Bronchial epithelial cell (primary cell): Measurements from ENCODE around the gene NEURL1B. TPM values are rescaled to one million over a fixed set of nuclear protein-coding genes. Genes with fewer than 3 reads are reported as not detected.
"Not testable (repeated sequence)": the region's sequence is repeated elsewhere in the genome, so short reads cannot be mapped to it uniquely, and the experiment has no call there.

Source experiments
- DNase-seq: peaks from one replicate; pipeline ENCODE4 v3.0.0-alpha.2; 2010; ENCODE audit warnings: low read depth
- FAIRE-seq: peaks from 2 replicates; lab custom pipeline; 2011; peaks lifted over from hg19 to GRCh38; lab: Jason Lieb, UNC
- H3K27me3 ChIP-seq: 2 replicates; pipeline ENCODE4 v1.5.1; 2011; ENCODE audit warnings: low read length; ENCODE audit not compliant: control insufficient read depth, insufficient read depth
- H3K36me3 ChIP-seq: 2 replicates; pipeline ENCODE4 v1.5.1; 2011; ENCODE audit warnings: low read length; ENCODE audit not compliant: control insufficient read depth, insufficient read depth
- H3K4me3 ChIP-seq: 2 replicates; pipeline ENCODE4 v1.5.1; 2011; ENCODE audit warnings: mild to moderate bottlenecking, low read depth, low read length, control low read depth
- CTCF ChIP-seq: IDR thresholded peaks from 2 replicates; pipeline ENCODE4 v1.5.1; 2011; ENCODE audit warnings: mild to moderate bottlenecking, moderate library complexity, low read length, control low read depth, inconsistent platforms; ENCODE audit not compliant: insufficient read depth, severe bottlenecking
- total RNA-seq: library from RNA; depleted of rRNA; stranded (reverse); fragments of >200 nt; gene quantifications from 2 replicates; pipeline ENCODE4 v1.2.1, GENCODE V29; 2014

NEURL1B gene
- total RNA-seq, 1 donor from 2014 or later: 4.7 TPM

GRCh38 chr5:172599204-172599567, 41.9 kb upstream of the NEURL1B start:
- H3K27me3 ChIP-seq: no peaks in the 10 kb centered on the region
- DNase-seq (no peak), FAIRE-seq (no peak)
- no peak for TF ChIP-seq CTCF
- no peaks in the 10 kb centered on the region for H3K36me3 ChIP-seq
- no peak overlapping the region for H3K4me3 ChIP-seq

GRCh38 chr5:172600571-172600970, 40.5 kb upstream of the NEURL1B start:
- FAIRE-seq (no peak), DNase-seq (no peak)
- TF ChIP-seq CTCF: no peak
- no peaks in the 10 kb centered on the region for H3K36me3 ChIP-seq
- no peaks in the 10 kb centered on the region for H3K27me3 ChIP-seq
- no peak overlapping the region for H3K4me3 ChIP-seq

- not testable (repeated sequence) for FAIRE-seq, H3K27me3 ChIP-seq, H3K36me3 ChIP-seq, H3K4me3 ChIP-seq, DNase-seq
Observed at GRCh38 chr5:172601576-172601975, 39.5 kb upstream of the NEURL1B start.

DNA sequence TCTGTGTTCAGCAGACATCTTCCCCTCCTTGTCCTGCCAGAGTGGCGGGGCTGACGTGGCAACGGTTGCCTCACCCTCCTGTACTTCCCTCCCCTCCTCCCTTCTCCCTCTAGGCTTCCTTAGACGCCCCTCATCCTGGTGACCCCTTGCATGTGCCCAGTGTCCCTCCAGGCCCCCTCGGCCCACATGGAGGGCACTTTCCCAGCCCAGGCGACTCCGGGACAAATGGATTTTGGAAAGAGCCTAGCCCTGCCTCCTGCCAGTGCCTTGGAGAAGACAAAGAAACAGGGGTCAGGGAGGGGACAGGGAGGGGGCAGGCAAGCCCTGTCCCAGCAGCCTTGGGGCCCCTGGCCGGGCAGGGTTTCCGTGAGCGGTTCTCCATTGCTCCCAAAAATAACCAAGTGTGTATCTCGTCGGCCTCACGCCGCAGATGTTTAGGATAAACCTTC, 38.3 kb upstream of the NEURL1B start:
- FAIRE-seq (no peak), DNase-seq (no peak)
- TF ChIP-seq CTCF: no peak
- H3K27me3 ChIP-seq: no peaks in the 10 kb centered on the region
- H3K4me3 ChIP-seq: no peak overlapping the region
- no peaks in the 10 kb centered on the region for H3K36me3 ChIP-seq

GRCh38 chr5:172603251-172603806, 37.7 kb upstream of the NEURL1B start:
- TF ChIP-seq CTCF: no peak
- FAIRE-seq (no peak), DNase-seq (no peak)
- no peaks in the 10 kb centered on the region for H3K27me3 ChIP-seq
- H3K36me3 ChIP-seq: no peaks in the 10 kb centered on the region
- no peak overlapping the region for H3K4me3 ChIP-seq

- Histone ChIP-seq H3K27me3 (no peaks in the 10 kb centered on the region), H3K4me3 (no peak overlapping the region), H3K36me3 (no peaks in the 10 kb centered on the region)
- FAIRE-seq (no peak), DNase-seq (peak; percentile 64)
- no peak for TF ChIP-seq CTCF
Observed at GRCh38 chr5:172605466-172605865, 35.6 kb upstream of the NEURL1B start.
